Measurements from ENCODE around the gene RNF212B. TPM values are rescaled to one million over a fixed set of nuclear protein-coding genes. Genes with fewer than 3 reads are reported as not detected.

RNF212B gene
- total and polyA plus RNA-seq, 2 of the 13 experiments (the other 11 are each of a cell fraction or from before 2014, with no cell fraction given): 0.05 TPM; not detected in 1

DNA sequence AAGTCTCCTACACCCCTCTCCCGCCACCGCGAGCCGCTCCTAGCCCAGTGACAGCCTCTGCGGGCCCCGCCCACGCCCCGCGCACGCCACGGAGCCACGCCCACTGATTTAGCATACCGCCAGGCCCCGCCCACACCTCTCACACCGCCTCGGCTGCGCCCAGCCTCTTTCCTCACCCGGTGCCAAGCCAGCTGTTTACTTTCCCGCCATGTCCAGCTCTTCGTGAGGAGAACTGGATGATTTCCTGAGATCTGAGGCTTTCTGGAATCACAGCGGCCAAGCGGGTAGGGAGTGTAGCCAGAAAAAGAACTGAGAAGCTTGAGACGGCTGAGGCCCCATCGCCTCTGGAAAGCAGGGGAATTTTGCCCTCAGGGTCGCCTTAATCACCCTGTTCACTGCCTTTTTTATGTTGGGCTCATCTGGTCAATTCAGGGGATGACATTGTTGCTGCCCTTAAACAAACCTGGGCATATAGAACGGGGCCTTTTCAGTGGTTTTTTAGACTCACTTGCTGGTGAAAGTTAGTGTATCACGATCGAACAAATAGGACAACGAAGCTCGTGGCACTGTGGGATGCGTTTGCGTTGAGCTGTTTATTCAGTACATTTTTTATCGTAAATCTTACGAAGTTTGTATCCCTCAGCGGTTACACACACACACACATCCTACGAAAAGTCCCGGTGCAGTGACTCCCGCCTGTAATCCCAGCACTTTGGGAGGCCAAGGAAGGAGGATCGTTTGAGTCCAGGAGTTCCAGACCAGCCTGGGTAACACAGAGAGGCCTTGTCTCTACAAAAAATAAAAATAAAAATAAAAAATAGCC lies at the start of gene RNF212B (continued):
- TF ChIP-seq, protein P1, sequence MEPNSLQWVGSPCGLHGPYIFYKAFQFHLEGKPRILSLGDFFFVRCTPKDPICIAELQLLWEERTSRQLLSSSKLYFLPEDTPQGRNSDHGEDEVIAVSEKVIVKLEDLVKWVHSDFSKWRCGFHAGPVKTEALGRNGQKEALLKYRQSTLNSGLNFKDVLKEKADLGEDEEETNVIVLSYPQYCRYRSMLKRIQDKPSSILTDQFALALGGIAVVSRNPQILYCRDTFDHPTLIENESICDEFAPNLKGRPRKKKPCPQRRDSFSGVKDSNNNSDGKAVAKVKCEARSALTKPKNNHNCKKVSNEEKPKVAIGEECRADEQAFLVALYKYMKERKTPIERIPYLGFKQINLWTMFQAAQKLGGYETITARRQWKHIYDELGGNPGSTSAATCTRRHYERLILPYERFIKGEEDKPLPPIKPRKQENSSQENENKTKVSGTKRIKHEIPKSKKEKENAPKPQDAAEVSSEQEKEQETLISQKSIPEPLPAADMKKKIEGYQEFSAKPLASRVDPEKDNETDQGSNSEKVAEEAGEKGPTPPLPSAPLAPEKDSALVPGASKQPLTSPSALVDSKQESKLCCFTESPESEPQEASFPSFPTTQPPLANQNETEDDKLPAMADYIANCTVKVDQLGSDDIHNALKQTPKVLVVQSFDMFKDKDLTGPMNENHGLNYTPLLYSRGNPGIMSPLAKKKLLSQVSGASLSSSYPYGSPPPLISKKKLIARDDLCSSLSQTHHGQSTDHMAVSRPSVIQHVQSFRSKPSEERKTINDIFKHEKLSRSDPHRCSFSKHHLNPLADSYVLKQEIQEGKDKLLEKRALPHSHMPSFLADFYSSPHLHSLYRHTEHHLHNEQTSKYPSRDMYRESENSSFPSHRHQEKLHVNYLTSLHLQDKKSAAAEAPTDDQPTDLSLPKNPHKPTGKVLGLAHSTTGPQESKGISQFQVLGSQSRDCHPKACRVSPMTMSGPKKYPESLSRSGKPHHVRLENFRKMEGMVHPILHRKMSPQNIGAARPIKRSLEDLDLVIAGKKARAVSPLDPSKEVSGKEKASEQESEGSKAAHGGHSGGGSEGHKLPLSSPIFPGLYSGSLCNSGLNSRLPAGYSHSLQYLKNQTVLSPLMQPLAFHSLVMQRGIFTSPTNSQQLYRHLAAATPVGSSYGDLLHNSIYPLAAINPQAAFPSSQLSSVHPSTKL (CRISPR knock-in tag; IDR thresholded peaks at IDR 0.05): peak; percentile 54
- TF ChIP-seq TOE1 (CRISPR knock-in tag; IDR thresholded peaks at IDR 0.05) (no peak), NFIC (IDR thresholded peaks at IDR 0.05; ENCODE audit: low read length) (no peak), ZSCAN22 (CRISPR knock-in tag; IDR thresholded peaks at IDR 0.05) (no peak), FOXO1 (CRISPR knock-in tag; IDR thresholded peaks at IDR 0.05) (no peak), HOXA5 (CRISPR knock-in tag; IDR thresholded peaks at IDR 0.05) (peak; percentile 39; the same call in 1 of the 2 replicates), MAFF (IDR thresholded peaks at IDR 0.05; ENCODE audit: low read depth, low read length) (no peak)
- TF ChIP-seq, protein P2, sequence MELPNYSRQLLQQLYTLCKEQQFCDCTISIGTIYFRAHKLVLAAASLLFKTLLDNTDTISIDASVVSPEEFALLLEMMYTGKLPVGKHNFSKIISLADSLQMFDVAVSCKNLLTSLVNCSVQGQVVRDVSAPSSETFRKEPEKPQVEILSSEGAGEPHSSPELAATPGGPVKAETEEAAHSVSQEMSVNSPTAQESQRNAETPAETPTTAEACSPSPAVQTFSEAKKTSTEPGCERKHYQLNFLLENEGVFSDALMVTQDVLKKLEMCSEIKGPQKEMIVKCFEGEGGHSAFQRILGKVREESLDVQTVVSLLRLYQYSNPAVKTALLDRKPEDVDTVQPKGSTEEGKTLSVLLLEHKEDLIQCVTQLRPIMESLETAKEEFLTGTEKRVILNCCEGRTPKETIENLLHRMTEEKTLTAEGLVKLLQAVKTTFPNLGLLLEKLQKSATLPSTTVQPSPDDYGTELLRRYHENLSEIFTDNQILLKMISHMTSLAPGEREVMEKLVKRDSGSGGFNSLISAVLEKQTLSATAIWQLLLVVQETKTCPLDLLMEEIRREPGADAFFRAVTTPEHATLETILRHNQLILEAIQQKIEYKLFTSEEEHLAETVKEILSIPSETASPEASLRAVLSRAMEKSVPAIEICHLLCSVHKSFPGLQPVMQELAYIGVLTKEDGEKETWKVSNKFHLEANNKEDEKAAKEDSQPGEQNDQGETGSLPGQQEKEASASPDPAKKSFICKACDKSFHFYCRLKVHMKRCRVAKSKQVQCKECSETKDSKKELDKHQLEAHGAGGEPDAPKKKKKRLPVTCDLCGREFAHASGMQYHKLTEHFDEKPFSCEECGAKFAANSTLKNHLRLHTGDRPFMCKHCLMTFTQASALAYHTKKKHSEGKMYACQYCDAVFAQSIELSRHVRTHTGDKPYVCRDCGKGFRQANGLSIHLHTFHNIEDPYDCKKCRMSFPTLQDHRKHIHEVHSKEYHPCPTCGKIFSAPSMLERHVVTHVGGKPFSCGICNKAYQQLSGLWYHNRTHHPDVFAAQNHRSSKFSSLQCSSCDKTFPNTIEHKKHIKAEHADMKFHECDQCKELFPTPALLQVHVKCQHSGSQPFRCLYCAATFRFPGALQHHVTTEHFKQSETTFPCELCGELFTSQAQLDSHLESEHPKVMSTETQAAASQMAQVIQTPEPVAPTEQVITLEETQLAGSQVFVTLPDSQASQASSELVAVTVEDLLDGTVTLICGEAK (IDR thresholded peaks at IDR 0.05): no peak
- TF ChIP-seq, protein P2 (CRISPR knock-in tag; IDR thresholded peaks at IDR 0.05): peak; percentile 54
- TF ChIP-seq, protein P3, sequence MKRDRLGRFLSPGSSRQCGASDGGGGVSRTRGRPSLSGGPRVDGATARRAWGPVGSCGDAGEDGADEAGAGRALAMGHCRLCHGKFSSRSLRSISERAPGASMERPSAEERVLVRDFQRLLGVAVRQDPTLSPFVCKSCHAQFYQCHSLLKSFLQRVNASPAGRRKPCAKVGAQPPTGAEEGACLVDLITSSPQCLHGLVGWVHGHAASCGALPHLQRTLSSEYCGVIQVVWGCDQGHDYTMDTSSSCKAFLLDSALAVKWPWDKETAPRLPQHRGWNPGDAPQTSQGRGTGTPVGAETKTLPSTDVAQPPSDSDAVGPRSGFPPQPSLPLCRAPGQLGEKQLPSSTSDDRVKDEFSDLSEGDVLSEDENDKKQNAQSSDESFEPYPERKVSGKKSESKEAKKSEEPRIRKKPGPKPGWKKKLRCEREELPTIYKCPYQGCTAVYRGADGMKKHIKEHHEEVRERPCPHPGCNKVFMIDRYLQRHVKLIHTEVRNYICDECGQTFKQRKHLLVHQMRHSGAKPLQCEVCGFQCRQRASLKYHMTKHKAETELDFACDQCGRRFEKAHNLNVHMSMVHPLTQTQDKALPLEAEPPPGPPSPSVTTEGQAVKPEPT (CRISPR knock-in tag; IDR thresholded peaks at IDR 0.05; ENCODE audit: low read depth): peak; percentile 77; the same call in 1 of the 2 replicates

All from HepG2 (cell line).